DMS114 treated with DMSO at 0.1 percent for 48 hours (cell line): ENCODE data around the gene PTPN14.

Experiments
- DNase-seq: peaks from one replicate; lab custom pipeline; 2025; ENCODE audit not compliant: unreplicated experiment; lab: John Stamatoyannopoulos, UW

The PTPN14 gene

GRCh38 chr1:214341932-214342331 is 209.5 kb downstream of the PTPN14 start:
- no peak for DNase-seq

- no peak for DNase-seq
These were observed 209.9 kb downstream of the PTPN14 start for GRCh38 chr1:214341459-214341858.

GRCh38 chr1:214338212-214338611 is 213.2 kb downstream of the PTPN14 start:
- no peak for DNase-seq

GRCh38 chr1:214337511-214337910 is 213.9 kb downstream of the PTPN14 start:
- no peak for DNase-seq

- no peak for DNase-seq
These were observed 214.4 kb downstream of the PTPN14 start for GRCh38 chr1:214337015-214337414.

GRCh38 chr1:214335567-214335966 is 215.8 kb downstream of the PTPN14 start:
- DNase-seq, result no peak

GRCh38 chr1:214332946-214333798 is 218.2 kb downstream of the PTPN14 start:
- DNase-seq, result peak; percentile 8

DNA sequence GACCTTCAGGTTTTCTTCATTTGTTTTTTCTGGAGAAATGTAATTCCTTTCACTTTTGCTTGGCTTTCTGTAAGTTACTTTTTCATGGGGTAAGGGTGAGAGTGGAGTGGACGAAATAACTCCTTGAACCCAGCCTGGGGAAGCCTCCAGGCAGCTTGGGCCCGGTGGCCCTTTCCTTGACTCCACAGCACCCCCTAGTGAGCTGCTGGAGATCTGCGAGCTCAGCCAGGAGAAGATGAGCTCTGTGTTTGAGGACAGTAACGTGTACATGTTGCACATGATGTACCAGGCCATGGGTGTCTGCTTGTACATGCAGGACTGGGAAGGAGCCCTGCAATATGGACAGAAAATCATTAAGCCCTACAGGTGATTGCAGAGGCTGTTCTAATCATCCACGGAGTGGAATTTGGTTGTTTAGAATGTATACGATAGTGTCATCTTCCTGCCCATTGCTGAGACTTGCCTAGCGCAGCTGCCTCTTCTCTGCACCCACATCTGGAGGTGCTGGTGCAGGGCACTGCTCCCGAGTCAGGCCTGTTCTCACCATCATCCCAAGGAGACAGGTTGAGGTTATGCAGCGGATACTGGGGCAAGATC is 219.5 kb downstream of the PTPN14 start:
- peak; percentile 27 for DNase-seq

- no peak for DNase-seq
These were observed 220.2 kb downstream of the PTPN14 start for GRCh38 chr1:214331180-214331579.

GRCh38 chr1:214330715-214331114 is 220.7 kb downstream of the PTPN14 start:
- no peak for DNase-seq

- DNase-seq, result no peak
These were observed 221.2 kb downstream of the PTPN14 start for GRCh38 chr1:214330222-214330621.

DNA sequence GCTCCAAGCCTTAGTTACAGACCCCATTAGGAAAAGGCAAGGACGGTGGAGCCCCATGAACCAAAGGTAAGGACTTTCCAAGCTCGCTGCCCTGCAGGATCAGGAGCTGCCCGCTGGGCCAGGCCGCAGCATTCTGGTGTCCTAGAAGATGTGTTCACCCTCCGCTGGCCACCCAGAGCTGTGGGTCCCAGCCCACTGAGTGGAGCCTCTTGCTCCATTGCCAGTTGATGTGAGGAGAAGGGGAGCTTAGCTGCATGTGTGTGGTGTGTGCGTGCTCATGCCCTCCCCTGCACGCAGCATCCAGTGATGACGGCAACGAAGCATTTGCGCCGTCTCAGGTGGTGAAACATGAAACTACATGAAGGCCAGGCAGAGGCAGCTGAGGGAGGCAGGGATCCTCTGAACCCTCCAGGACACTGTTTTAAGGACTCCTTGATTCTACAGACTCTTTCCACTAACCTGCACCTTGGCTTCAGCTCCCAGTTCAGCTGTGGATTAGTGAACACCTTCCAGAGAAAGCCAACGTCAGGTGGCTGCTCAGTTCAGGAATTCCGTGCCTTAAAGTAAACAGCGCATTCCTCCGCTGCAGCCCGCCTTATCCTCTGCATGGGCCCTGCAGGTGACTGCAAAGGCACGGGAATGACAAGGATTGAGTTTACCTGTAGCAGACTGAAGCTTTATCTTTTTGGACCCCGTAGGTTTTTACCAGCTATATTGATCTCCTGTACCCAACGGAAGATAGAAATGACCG is 221.8 kb downstream of the PTPN14 start:
- no peak for DNase-seq

- DNase-seq, result peak; percentile 56
These were observed 222.5 kb downstream of the PTPN14 start for GRCh38 chr1:214328770-214329469.

DNA sequence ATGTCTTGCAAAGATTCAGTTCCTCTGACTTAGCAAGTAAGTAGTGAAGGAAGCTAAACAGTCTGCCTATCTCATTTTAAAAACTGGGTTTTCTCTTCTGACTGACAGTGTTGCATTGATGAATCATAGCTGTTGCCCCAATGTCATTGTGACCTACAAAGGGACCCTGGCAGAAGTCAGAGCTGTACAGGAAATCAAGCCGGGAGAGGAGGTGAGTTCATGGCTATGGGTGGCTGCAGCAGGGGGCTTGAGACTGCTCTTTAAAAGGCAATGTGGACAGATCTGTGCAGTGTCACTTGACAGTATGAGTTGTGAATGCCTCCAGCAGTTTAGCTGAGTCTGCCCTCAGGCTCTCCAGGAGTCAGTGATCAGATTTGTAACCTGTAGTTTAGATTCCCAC is 223.9 kb downstream of the PTPN14 start:
- DNase-seq, result no peak

DNA sequence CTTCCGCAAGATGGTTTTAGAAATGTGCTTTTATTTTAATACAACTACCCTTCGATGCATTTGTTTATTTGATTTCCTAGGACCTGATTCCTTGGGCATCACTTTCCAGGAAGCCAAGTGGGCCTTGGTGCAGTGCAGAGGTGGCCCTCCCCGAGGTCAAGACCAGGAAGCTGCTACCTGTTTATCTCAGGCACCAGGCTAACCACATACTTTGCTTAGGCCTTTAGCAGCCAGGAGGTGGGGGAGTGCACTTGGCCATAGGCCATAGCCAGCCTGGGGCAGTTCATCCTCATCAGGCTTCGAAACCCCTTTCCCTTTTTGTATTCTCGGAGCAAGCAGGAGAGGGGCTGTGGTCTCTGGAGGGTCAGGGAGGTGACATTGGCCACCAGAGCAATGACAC is 225.0 kb downstream of the PTPN14 start:
- DNase-seq, result no peak

DNA sequence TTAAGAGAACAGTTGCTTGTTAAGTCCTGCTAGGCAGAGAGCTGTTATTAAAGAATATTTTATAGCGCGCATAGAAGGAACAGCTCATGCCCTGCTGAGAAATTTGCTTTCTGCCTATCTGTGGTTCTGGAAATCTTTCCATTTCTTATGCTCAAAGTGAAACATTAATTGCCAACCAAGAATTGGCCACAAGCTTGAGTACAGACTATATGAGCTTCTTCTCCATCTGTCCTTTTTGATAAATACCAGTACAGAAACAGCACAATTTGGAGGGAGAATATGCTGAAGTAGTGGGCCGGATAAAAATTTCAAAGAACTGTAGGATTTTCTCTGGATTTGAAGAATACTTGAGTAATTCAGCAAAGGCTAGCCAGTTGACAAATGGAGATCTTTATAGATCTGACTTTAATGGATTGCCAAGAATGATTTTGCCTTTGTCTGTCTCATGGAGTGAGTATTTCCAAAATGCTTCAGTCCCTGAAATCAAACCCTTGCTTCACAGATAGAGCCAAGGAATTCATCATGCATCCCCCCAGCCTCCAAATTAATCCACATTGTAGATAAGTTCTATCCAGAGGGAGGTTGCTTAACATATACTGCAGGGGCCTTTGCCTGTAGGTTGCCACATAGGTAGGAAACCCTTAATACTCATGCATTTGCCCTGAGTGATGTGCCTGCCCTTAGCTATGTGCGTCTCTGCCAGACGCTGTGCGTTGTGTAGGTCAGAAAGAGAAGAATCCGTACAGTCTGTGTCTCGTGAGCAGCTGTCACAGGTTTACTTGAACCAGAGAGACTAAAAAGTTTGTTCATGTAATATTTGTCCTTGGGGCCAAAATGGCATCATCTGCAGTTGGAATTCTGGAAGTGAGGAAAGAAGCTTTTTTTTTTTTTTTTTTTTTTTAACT is 226.3 kb downstream of the PTPN14 start:
- no peak for DNase-seq

DNA sequence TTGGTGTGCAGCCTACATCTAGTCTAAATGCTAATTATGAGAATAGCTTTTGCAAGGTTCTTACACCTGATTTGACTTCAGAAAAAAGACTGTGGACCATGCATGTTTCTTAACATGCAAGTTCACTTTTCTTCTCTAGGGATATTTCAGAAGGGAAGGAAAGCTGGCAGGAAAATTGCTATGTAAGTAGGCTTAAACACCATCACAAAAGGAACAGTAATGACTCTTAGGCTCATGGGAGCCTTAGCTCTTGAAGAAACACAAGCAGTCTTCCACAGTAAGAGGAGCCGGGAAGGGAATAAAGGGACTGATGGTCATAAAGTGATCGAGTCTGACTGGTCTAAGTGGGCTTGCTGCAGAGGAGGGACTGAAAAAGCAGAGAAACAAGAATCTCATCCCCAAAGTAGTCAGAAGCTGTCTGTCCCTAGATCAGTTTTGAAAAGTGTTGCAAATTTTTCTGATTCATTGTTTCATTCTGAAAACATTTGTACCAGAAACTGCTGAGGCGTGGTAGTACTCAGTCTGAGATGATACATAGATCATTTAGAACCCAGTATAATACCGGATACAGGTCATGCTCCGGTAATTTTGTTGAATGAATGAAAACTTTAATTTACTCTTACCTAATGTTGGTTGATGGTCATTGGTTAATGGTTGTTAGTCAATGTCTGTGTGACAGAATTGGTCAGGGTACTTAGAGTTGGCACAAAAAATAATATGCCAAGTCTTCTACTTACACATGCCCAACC is 229.5 kb downstream of the PTPN14 start:
- no peak for DNase-seq

DNA sequence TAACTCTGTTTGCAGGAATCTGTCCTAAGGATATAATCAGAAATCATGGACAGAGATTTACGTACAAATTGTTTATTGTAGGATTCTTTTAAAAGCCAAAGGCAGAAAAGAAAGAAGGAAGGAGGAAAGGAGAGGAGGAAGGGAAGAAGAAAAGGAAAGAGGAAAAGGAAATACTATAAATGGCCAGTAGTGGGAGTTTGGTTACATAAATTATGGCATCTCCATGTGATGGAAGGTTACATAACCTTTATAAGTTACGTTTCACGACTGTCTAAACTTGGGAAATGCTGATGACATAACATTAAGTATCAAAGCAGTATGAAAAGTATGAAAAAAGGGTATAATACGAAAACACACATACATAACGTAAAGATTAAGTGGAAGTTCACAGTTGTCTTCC is 231.5 kb downstream of the PTPN14 start:
- peak; percentile 5 for DNase-seq

- DNase-seq, result no peak
These were observed 232.3 kb downstream of the PTPN14 start for GRCh38 chr1:214318956-214319736.
